G401.6 (cell line): Measurements from ENCODE around the gene BCAT1.

ENCODE experiments used
- FAIRE-seq: peaks from 2 replicates; lab custom pipeline; 2012; peaks lifted over from hg19 to GRCh38; lab: Jason Lieb, UNC

The BCAT1 gene

GRCh38 chr12:24760606-24761378 lies 188.1 kb downstream of the BCAT1 start:
- no peak for FAIRE-seq

DNA sequence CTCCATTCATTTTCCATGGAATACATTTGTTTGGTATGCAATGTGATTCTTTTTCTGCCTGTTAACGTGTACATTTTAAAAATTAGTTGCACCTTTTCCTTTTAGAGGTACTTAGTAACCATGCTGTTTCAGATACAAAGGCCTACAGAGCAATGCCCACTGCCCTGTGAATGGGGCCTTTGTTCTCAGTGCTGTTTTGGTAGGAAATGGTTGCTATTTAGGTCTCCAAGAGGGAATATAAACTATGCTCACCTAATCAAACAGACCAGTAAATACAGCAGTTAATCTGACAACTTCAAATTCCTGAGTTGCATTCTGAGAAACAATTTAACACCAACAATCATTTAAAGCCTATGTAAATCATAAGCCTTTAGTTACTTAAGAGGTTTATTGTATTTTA lies 188.7 kb downstream of the BCAT1 start:
- FAIRE-seq = no peak
